Suprapubic skin (tissue), 4 donors: ENCODE measurements around the gene ZNF14.

Experiments used
- CTCF ChIP-seq, 2 donors: fragments of 200-600 bp in 1 of 2; fragments of 450-650 bp in 1 of 2; sonication (generic) in 1 of 2; IDR thresholded peaks; one replicate each; pipeline ENCODE4 v1.5.1; 2016 to 2019; ENCODE audit warnings: antibody characterized with exemption in 2 of 2, mild to moderate bottlenecking in 1 of 2, moderate library complexity in 1 of 2
- EP300 ChIP-seq: sonication (generic); formaldehyde crosslinking; IDR thresholded peaks from one replicate; pipeline ENCODE4 v1.6.1; 2017; ENCODE audit warnings: antibody characterized with exemption
- POLR2AphosphoS5 ChIP-seq, 3 donors: sonication (generic); formaldehyde crosslinking; IDR thresholded peaks; one replicate each; pipeline ENCODE4 v1.6.1; 2017; ENCODE audit warnings: antibody characterized with exemption in 3 of 3

GRCh38 chr19:19737559-19738332 is 4.8 kb upstream of the ZNF14 start:
- no peak for TF ChIP-seq CTCF (IDR thresholded peaks at IDR 0.05)
- TF ChIP-seq EP300, result no peak
- TF ChIP-seq POLR2AphosphoS5 (IDR thresholded peaks at IDR 0.05), result no peak
